AG09319 (cell line): ENCODE measurements around the gene RELL1.

Experiments
- DNase-seq: peaks from one replicate; pipeline ENCODE4 v3.0.0-alpha.2; 2010; ENCODE audit warnings: low read depth; ENCODE audit errors: extremely low read depth
- CTCF ChIP-seq: IDR thresholded peaks from 2 replicates; pipeline ENCODE4 v1.5.1; 2011; ENCODE audit warnings: low read depth, mild to moderate bottlenecking, inconsistent platforms, low read length, moderate library complexity

Gene RELL1

GRCh38 chr4:37597034-37597433 is 89.1 kb downstream of the RELL1 start:
- DNase-seq, result no peak
- no peak for TF ChIP-seq CTCF

GRCh38 chr4:37595875-37596680 is 90.1 kb downstream of the RELL1 start:
- DNase-seq, result no peak
- no peak for TF ChIP-seq CTCF

- no peak for DNase-seq
- TF ChIP-seq CTCF, result no peak
Measured at GRCh38 chr4:37594099-37594498, 92.1 kb downstream of the RELL1 start.

- no peak for DNase-seq
- TF ChIP-seq CTCF, result no peak
Measured at GRCh38 chr4:37591349-37591748, 94.8 kb downstream of the RELL1 start.

GRCh38 chr4:37590016-37590415 is 96.2 kb downstream of the RELL1 start:
- no peak for DNase-seq
- no peak for TF ChIP-seq CTCF

GRCh38 chr4:37588150-37588549 is 98.0 kb downstream of the RELL1 start:
- TF ChIP-seq CTCF, result no peak
- DNase-seq, result no peak

GRCh38 chr4:37586194-37586593 is 100.0 kb downstream of the RELL1 start:
- TF ChIP-seq CTCF, result no peak
- DNase-seq, result no peak
